HepG2 (cell line): ENCODE measurements around the gene IL15RA. TPM values are rescaled to one million over a fixed set of nuclear protein-coding genes. Genes with fewer than 3 reads are reported as not detected.

Experiments used
- ATAC-seq: fragments of 200-7000 bp; cut with Tn5 transposase; 3 replicates; pipeline ENCODE4 v1.9.1; 2020; ENCODE audit warnings: mild to moderate bottlenecking, moderate library complexity
- BruUV-seq: library from RNA; stranded (reverse); fragments of 400-500 nt; replicated peaks from 2 replicates; lab custom pipeline; 2021; lab: Mats Ljungman, UMichigan
- CTCF ChIA-PET: fragments of 300-600 bp; formaldehyde crosslinking; extraction: SDS; loops from one replicate; lab custom pipeline; 2021; ENCODE audit warnings: low total read pairs, inconsistent platforms, low intra/inter-chr PET ratio; lab: Yijun Ruan, JAX
- POLR2A ChIA-PET: fragments of 350-600 bp; sonication (Branson Sonifier 250); formaldehyde crosslinking; loops from one replicate; lab custom pipeline; 2020; ENCODE audit warnings: antibody characterized with exemption, inconsistent platforms; lab: Yijun Ruan, JAX
- DNase-seq: peaks from one replicate; pipeline ENCODE4 v3.0.0-alpha.2; 2015; ENCODE audit warnings: low spot score
- FAIRE-seq: peaks from 3 replicates; lab custom pipeline; 2011; peaks lifted over from hg19 to GRCh38; lab: Jason Lieb, UNC
- H2AFZ ChIP-seq: one replicate; pipeline ENCODE4 v1.6.1; 2011; ENCODE audit warnings: low read length, inconsistent platforms
- H3K27ac ChIP-seq: fragments of 300-600 bp; 3 replicates; pipeline ENCODE4 v1.8.0; 2011; ENCODE audit warnings: mixed run types, mild to moderate bottlenecking, mixed read lengths, low read length, inconsistent platforms; ENCODE audit not compliant: insufficient read depth; ENCODE audit errors: extremely low read length
- H3K27me3 ChIP-seq, 2 experiments: fragments of 200-600 bp in 1 of 2; 2 replicates in 1 of 2; 3 replicates in 1 of 2; pipeline versions ENCODE4 v1.6.0 to v1.8.0; 2011; ENCODE audit warnings: low read length in 2 of 2, mild to moderate bottlenecking in 2 of 2, moderate library complexity in 2 of 2, inconsistent platforms in 1 of 2; ENCODE audit not compliant: insufficient read depth in 2 of 2, control insufficient read depth in 1 of 2
- H3K36me3 ChIP-seq, 2 experiments: fragments of 200-600 bp in 1 of 2; replicated peaks in 1 of 2; 2 replicates in 1 of 2; 3 replicates in 1 of 2; pipeline versions ENCODE4 v1.5.1 to v1.8.0; 2011; ENCODE audit warnings: low read length in 2 of 2, inconsistent platforms in 1 of 2; ENCODE audit not compliant: insufficient read depth in 2 of 2, control insufficient read depth in 1 of 2
- H3K4me1 ChIP-seq: 2 replicates; pipeline ENCODE4 v1.5.1; 2012; ENCODE audit warnings: low read length, inconsistent platforms; ENCODE audit not compliant: insufficient read depth
- H3K4me2 ChIP-seq: 2 replicates; pipeline ENCODE4 v1.6.0; 2011; ENCODE audit warnings: low read depth, low read length, inconsistent platforms
- H3K4me3 ChIP-seq, 3 experiments: fragments of 200-600 bp in 1 of 3; sonication (generic), shearing (Covaris generic) in 1 of 3; replicated peaks in 1 of 3; 2 replicates each; pipeline ENCODE4 v1.5.1; 2011 to 2016; ENCODE audit warnings: low read length in 3 of 3, inconsistent platforms in 2 of 3, low read depth in 2 of 3, mild to moderate bottlenecking in 2 of 3, control low read depth in 1 of 3, mixed read lengths in 1 of 3; ENCODE audit not compliant: insufficient read depth in 1 of 3
- H3K79me2 ChIP-seq: one replicate; pipeline ENCODE4 v1.6.1; 2011; ENCODE audit warnings: low read length, inconsistent platforms; ENCODE audit not compliant: insufficient read depth
- H3K9ac ChIP-seq: 2 replicates; pipeline ENCODE4 v1.6.0; 2011; ENCODE audit warnings: mild to moderate bottlenecking, low read depth, low read length, inconsistent platforms; ENCODE audit not compliant: insufficient read depth
- H3K9me3 ChIP-seq: 2 replicates; pipeline ENCODE4 v1.5.1; 2012; ENCODE audit warnings: mild to moderate bottlenecking, low read length
- H4K20me1 ChIP-seq: 2 replicates; pipeline ENCODE4 v1.6.0; 2011; ENCODE audit warnings: inconsistent platforms, mild to moderate bottlenecking, low read length, moderate library complexity; ENCODE audit not compliant: insufficient read depth
- DR1 ChIP-seq: sonication (generic); formaldehyde crosslinking; IDR thresholded peaks from 2 replicates; pipeline ENCODE4 v1.8.0; 2021; ENCODE audit warnings: mild to moderate bottlenecking, missing genetic modification reagents, inconsistent platforms
- DZIP1 ChIP-seq: sonication (generic); formaldehyde crosslinking; IDR thresholded peaks from 2 replicates; pipeline ENCODE4 v1.5.0; 2020; ENCODE audit warnings: mild to moderate bottlenecking, missing genetic modification reagents
- HDAC1 ChIP-seq: sonication (generic); formaldehyde crosslinking; IDR thresholded peaks from 2 replicates; pipeline ENCODE4 v1.5.1; 2020; ENCODE audit warnings: mild to moderate bottlenecking, missing genetic modification reagents
- SALL1 ChIP-seq: sonication (generic); formaldehyde crosslinking; IDR thresholded peaks from 2 replicates; pipeline ENCODE4 v1.8.0; 2022; ENCODE audit warnings: mild to moderate bottlenecking, missing genetic modification reagents
- SMAD1 ChIP-seq: sonication (generic); formaldehyde crosslinking; IDR thresholded peaks from 2 replicates; pipeline ENCODE4 v1.4.0; 2020; ENCODE audit warnings: missing genetic modification reagents, low read depth, mild to moderate bottlenecking, borderline replicate concordance
- ZNF205 ChIP-seq: IDR thresholded peaks from 2 replicates; pipeline ENCODE4 v1.6.1; 2018; ENCODE audit warnings: missing biosample characterization, missing genetic modification reagents
- ZNF549 ChIP-seq: sonication (generic); formaldehyde crosslinking; IDR thresholded peaks from 2 replicates; pipeline ENCODE4 v1.5.0; 2020; ENCODE audit warnings: missing genetic modification reagents
- ZNF615 ChIP-seq: sonication (generic); formaldehyde crosslinking; IDR thresholded peaks from 2 replicates; pipeline ENCODE4 v1.5.0; 2020; ENCODE audit warnings: mild to moderate bottlenecking, missing genetic modification reagents, borderline replicate concordance
- ZNF660 ChIP-seq: sonication (generic); formaldehyde crosslinking; IDR thresholded peaks from 2 replicates; pipeline ENCODE4 v1.5.1; 2020; ENCODE audit warnings: mild to moderate bottlenecking, low read depth, missing genetic modification reagents, borderline replicate concordance
- ZNF7 ChIP-seq: IDR thresholded peaks from 2 replicates; pipeline ENCODE4 v1.6.1; 2016; ENCODE audit warnings: missing biosample characterization, missing genetic modification reagents
- ZSCAN21 ChIP-seq: sonication (generic); formaldehyde crosslinking; IDR thresholded peaks from 2 replicates; pipeline ENCODE4 v1.8.0; 2022; ENCODE audit warnings: mild to moderate bottlenecking, missing genetic modification reagents, moderate library complexity, borderline replicate concordance
- WGBS: methylation state at CpG from one replicate; pipeline ENCODE4 v1.1.6; 2017; ENCODE audit warnings: low lambda C conversion rate; 5-methylcytosine and 5-hydroxymethylcytosine counted together
- in situ Hi-C: cut with HindIII; loops from 2 replicates; pipeline ENCODE4 v1.10.0; 2017; ENCODE audit warnings: low pct_unique_long_range_greater_than_20kb; ENCODE audit not compliant: extremely low pct_ligation_motif_present
- intact Hi-C: fragments of 100-400 bp; cut with micrococcal nuclease; formaldehyde crosslinking; loops from one replicate; pipeline ENCODE4 v1.10.0; 2022; ENCODE audit not compliant: unreplicated experiment
- polyA plus RNA-seq, 8 experiments: library from polyadenylated mRNA; depleted of rRNA in 3 of 8; stranded (reverse) in 7 of 8; unstranded in 1 of 8; fragments of >200 nt; fragmentation: Illumina TruSeq in 4 of 8; extraction: Trizol in 4 of 8; gene quantifications; 2 replicates each; pipeline versions ENCODE4 v1.2.1 to v1.2.3, GENCODE V29; 2011 to 2016; ENCODE audit warnings: low read depth in 4 of 8, missing spikeins in 1 of 8, mixed read lengths in 1 of 8; ENCODE audit not compliant: insufficient read depth in 1 of 8
- total RNA-seq, 5 experiments: library from RNA; depleted of rRNA; stranded (reverse); fragments of >200 nt; fragmentation: Illumina TruSeq; extraction: Trizol; gene quantifications; 2 replicates each; pipeline ENCODE4 v1.2.3, GENCODE V29; 2016; ENCODE audit warnings: low read depth in 1 of 5
- TF ChIP-seq, protein P1 (sequence below): sonication (generic); formaldehyde crosslinking; conservative IDR thresholded peaks from 2 replicates; pipeline ENCODE4 v1.8.0; 2022; ENCODE audit warnings: missing genetic modification reagents

The IL15RA gene
- total and polyA plus RNA-seq, 2 of the 13 experiments (the other 11 are each of a cell fraction or from before 2014, with no cell fraction given): 0.53 to 0.77 TPM

GRCh38 chr10:5971886-5972285 lies 5.5 kb downstream of the IL15RA start:
- ChIA-PET CTCF (no interaction called here), POLR2A (interaction anchor here (0.9 kb wide), 1 partner anchor 82 kb away, joined by 4 read pairs; the partner anchor contains the start of genes ANKRD16 and FBH1)
- in situ Hi-C loops: no loop called here
- intact Hi-C loops: no loop called here
- Histone ChIP-seq H3K4me2 (no peak overlapping the region), H4K20me1 (no peaks in the 10 kb centered on the region), H3K79me2 (no peaks in the 10 kb centered on the region), H3K9me3 (no peaks in the 10 kb centered on the region), H2AFZ (no peak overlapping the region), H3K9ac (no peak overlapping the region), H3K4me3 (no peak overlapping the region), H3K27ac (no peak overlapping the region), H3K4me1 (peaks cover 14% of the 10 kb centered on the region), H3K27me3 (peaks cover 4 to 15% of the 10 kb centered on the region in 2 experiments; a peak in 4 of 5 replicates), H3K36me3 (no peaks in the 10 kb centered on the region)
- TF ChIP-seq HDAC1 (CRISPR knock-in tag) (no peak), ZNF205 (CRISPR knock-in tag) (no peak), ZNF7 (CRISPR knock-in tag) (no peak), ZNF549 (CRISPR knock-in tag) (no peak), DZIP1 (no peak), DR1 (CRISPR knock-in tag) (no peak), ZSCAN21 (CRISPR knock-in tag) (no peak), SMAD1 (CRISPR knock-in tag) (no peak), ZNF660 (CRISPR knock-in tag) (no peak), ZNF615 (CRISPR knock-in tag) (no peak), SALL1 (no peak)
- TF ChIP-seq, protein P1, sequence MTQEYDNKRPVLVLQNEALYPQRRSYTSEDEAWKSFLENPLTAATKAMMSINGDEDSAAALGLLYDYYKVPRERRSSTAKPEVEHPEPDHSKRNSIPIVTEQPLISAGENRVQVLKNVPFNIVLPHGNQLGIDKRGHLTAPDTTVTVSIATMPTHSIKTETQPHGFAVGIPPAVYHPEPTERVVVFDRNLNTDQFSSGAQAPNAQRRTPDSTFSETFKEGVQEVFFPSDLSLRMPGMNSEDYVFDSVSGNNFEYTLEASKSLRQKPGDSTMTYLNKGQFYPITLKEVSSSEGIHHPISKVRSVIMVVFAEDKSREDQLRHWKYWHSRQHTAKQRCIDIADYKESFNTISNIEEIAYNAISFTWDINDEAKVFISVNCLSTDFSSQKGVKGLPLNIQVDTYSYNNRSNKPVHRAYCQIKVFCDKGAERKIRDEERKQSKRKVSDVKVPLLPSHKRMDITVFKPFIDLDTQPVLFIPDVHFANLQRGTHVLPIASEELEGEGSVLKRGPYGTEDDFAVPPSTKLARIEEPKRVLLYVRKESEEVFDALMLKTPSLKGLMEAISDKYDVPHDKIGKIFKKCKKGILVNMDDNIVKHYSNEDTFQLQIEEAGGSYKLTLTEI (CRISPR knock-in tag): no peak
- FAIRE-seq (no peak), DNase-seq (no peak), ATAC-seq (no peak)
- WGBS: 0% methylated on average over 4 of the region's 4 CpGs
- no TSS peak for BruUV-seq
